Measurements from ENCODE around the gene EIF2S3B.

EIF2S3B gene

GRCh38 chr12:10554756-10555481 is 49.2 kb downstream of the EIF2S3B start:
- DNase-seq = no peak

DNA sequence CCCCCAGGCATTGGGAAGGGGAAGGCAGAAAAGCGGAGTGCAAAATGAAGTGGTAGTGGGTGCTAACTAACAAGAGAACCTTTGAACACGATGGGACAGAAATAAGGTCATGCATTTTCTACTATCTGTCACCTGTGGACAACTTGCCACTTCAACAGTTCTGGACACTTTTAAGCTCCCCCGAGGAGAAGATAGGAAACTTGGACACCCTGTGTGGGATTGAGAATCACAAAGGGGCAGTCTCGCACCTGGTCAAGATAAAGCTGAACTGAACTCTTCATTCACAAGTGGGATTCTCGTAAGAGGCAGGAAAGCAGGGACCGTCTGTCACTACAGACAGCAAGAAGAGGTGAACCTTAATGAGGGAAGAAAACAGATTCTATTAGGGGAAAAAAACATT is 51.6 kb downstream of the EIF2S3B start:
- no peak for DNase-seq

DNA sequence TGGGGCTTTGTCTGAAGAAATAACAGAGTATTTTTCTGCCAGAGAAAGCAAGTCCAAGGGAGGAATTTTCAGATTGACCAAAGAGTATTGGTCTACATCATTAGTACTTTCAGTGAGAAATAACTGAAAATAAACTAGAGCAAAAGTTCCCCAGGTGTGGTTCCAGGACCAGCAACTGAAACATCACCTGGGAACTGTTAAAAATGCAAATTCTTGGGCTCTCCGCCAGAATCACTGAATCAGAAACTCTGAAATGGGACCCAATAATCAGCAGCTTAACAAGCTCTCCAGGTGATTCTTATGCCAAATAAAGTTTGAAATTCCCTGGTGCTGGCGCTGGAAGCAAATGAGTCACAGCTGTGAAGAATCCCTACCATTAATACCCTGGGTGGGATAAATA is 52.1 kb downstream of the EIF2S3B start:
- DNase-seq = no peak
